HepG2 (cell line): Measurements from ENCODE around the gene SLC16A3. TPM values are rescaled to one million over a fixed set of nuclear protein-coding genes. Genes with fewer than 3 reads are reported as not detected.

ENCODE experiments used
- AGO1 ChIP-seq: fragments of 200-400 bp; formaldehyde crosslinking; IDR thresholded peaks from 2 replicates; pipeline ENCODE4 v1.6.1; 2017; ENCODE audit warnings: mild to moderate bottlenecking, low read depth, low read length, moderate library complexity; ENCODE audit not compliant: poor library complexity, severe bottlenecking
- CBX1 ChIP-seq: IDR thresholded peaks from one replicate; pipeline ENCODE4 v1.6.1; 2016; ENCODE audit warnings: antibody characterized with exemption, low read depth
- CENPX ChIP-seq: sonication (generic); formaldehyde crosslinking; IDR thresholded peaks from 2 replicates; pipeline ENCODE4 v1.9.0; 2021; ENCODE audit warnings: mild to moderate bottlenecking, missing genetic modification reagents, moderate library complexity
- CREB1 ChIP-seq, 2 experiments: fragments of 450-650 bp in 1 of 2; IDR thresholded peaks; 2 replicates each; pipeline ENCODE4 v1.6.1; 2016 to 2017; ENCODE audit warnings: control low read depth in 1 of 2, mild to moderate bottlenecking in 1 of 2, missing compliant biosample characterization in 1 of 2, missing genetic modification characterization in 1 of 2
- GPN1 ChIP-seq: sonication (generic); formaldehyde crosslinking; IDR thresholded peaks from 2 replicates; pipeline ENCODE4 v1.5.1; 2020; ENCODE audit warnings: missing genetic modification reagents, borderline replicate concordance
- GZF1 ChIP-seq: sonication (generic); formaldehyde crosslinking; IDR thresholded peaks from 2 replicates; pipeline ENCODE4 v1.5.1; 2020; ENCODE audit warnings: mild to moderate bottlenecking, missing genetic modification reagents
- HDAC2 ChIP-seq: sonication (generic); formaldehyde crosslinking; IDR thresholded peaks from 2 replicates; pipeline ENCODE4 v1.4.0; 2020; ENCODE audit warnings: missing genetic modification reagents
- HDAC6 ChIP-seq: fragments of 200-600 bp; sonication (generic); IDR thresholded peaks from 2 replicates; pipeline ENCODE4 v1.7.0; 2017; ENCODE audit warnings: mild to moderate bottlenecking, antibody characterized with exemption, low read length, low read depth
- NCOA1 ChIP-seq: sonication (generic); formaldehyde crosslinking; IDR thresholded peaks from 2 replicates; pipeline ENCODE4 v1.9.0; 2021; ENCODE audit warnings: missing genetic modification reagents
- SMAD1 ChIP-seq: sonication (generic); formaldehyde crosslinking; IDR thresholded peaks from 2 replicates; pipeline ENCODE4 v1.4.0; 2020; ENCODE audit warnings: missing genetic modification reagents, low read depth, mild to moderate bottlenecking, borderline replicate concordance
- SSRP1 ChIP-seq: IDR thresholded peaks from 2 replicates; pipeline ENCODE4 v1.6.1; 2016; ENCODE audit warnings: control low read depth
- TAF15 ChIP-seq: fragments of 200-400 bp; formaldehyde crosslinking; IDR thresholded peaks from one replicate; pipeline ENCODE4 v1.6.1; 2018; ENCODE audit warnings: mild to moderate bottlenecking, low read depth, low read length; ENCODE audit not compliant: poor library complexity, severe bottlenecking
- TEAD2 ChIP-seq: sonication (generic); formaldehyde crosslinking; IDR thresholded peaks from 2 replicates; pipeline ENCODE4 v1.9.0; 2021; ENCODE audit warnings: missing genetic modification reagents
- TEAD3 ChIP-seq: optimal IDR thresholded peaks from 2 replicates; pipeline ENCODE3; 2016; ENCODE audit warnings: borderline replicate concordance
- TOPORS ChIP-seq: sonication (generic); formaldehyde crosslinking; IDR thresholded peaks from 2 replicates; pipeline ENCODE4 v1.8.0; 2023; ENCODE audit warnings: mild to moderate bottlenecking, missing genetic modification reagents
- ZFP37 ChIP-seq: sonication (generic); formaldehyde crosslinking; IDR thresholded peaks from 2 replicates; pipeline ENCODE4 v1.4.0; 2020; ENCODE audit warnings: missing genetic modification reagents, borderline replicate concordance
- ZMYM3 ChIP-seq: sonication (generic); formaldehyde crosslinking; IDR thresholded peaks from 2 replicates; pipeline ENCODE4 v1.5.1; 2020; ENCODE audit warnings: mild to moderate bottlenecking, missing genetic modification reagents
- ZNF160 ChIP-seq: sonication (generic); formaldehyde crosslinking; IDR thresholded peaks from 2 replicates; pipeline ENCODE4 v1.8.0; 2022; ENCODE audit warnings: mild to moderate bottlenecking, inconsistent platforms, missing genetic modification reagents
- ZNF460 ChIP-seq: sonication (generic); formaldehyde crosslinking; IDR thresholded peaks from 2 replicates; pipeline ENCODE4 v1.5.1; 2020; ENCODE audit warnings: missing genetic modification reagents, mild to moderate bottlenecking, borderline replicate concordance
- ZNF782 ChIP-seq: sonication (generic); formaldehyde crosslinking; IDR thresholded peaks from 2 replicates; pipeline ENCODE4 v1.4.0; 2020; ENCODE audit warnings: missing genetic modification reagents, mild to moderate bottlenecking, borderline replicate concordance
- polyA plus RNA-seq, 8 experiments: library from polyadenylated mRNA; depleted of rRNA in 3 of 8; stranded (reverse) in 7 of 8; unstranded in 1 of 8; fragments of >200 nt; fragmentation: Illumina TruSeq in 4 of 8; extraction: Trizol in 4 of 8; gene quantifications; 2 replicates each; pipeline versions ENCODE4 v1.2.1 to v1.2.3, GENCODE V29; 2011 to 2016; ENCODE audit warnings: low read depth in 4 of 8, missing spikeins in 1 of 8, mixed read lengths in 1 of 8; ENCODE audit not compliant: insufficient read depth in 1 of 8
- total RNA-seq, 5 experiments: library from RNA; depleted of rRNA; stranded (reverse); fragments of >200 nt; fragmentation: Illumina TruSeq; extraction: Trizol; gene quantifications; 2 replicates each; pipeline ENCODE4 v1.2.3, GENCODE V29; 2016; ENCODE audit warnings: low read depth in 1 of 5
- TF ChIP-seq, protein P1 (sequence below): IDR thresholded peaks from 2 replicates; pipeline ENCODE4 v1.6.1; 2016; ENCODE audit warnings: control low read depth

SLC16A3 gene
- total and polyA plus RNA-seq, 2 of the 13 experiments (the other 11 are each of a cell fraction or from before 2014, with no cell fraction given), result 242 to 349 TPM

DNA sequence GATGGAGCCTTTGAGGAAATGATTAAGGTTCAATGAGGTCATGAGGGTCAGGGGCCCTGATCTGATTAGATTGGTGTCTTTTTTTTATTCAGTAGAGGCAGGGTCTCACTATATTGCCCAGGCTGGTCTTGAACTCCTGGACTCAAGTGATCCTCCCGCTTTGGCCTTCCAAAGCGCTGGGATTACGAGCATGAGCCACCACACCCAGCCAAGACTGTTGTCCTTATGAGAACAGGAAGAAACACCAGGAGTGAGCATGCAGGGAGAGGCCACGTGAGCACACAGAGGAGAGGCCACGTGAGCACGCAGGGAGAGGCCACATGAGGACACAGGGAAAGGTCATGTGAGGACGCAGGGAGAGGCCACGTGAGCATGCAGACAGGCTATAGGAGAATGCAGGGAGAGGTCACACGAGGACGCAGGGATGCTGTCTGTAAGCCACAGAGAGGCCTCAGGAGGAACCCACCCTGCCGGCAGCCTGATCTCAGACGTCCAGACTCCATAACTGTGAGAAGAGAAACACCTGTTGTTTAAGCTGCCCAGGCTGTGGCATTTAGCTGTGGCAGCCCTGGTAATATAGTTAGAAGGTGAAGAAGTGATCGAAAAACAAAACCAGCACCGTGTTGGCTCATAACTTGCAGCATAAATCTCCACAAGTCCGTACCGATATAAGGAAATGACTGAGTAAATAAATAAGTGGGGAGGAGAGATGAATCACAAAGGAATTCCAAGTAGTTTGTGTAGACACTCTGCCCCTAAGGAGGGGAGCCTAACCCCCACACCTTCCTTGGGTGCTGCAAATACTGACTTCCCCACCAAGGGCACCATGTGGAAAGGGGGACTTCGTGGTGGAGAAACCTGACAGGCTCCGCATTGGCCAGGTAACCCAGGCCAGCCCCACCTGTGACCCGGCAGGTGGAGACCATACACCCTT is 59.3 kb downstream of the SLC16A3 start (continued):
- TF ChIP-seq NCOA1 (CRISPR knock-in tag) (peak; percentile 100), TOPORS (CRISPR knock-in tag) (no peak), TAF15 (no peak), ZNF782 (CRISPR knock-in tag) (no peak; the same call in 1 of the 2 replicates), ZNF160 (peak; percentile 89; the same call in 1 of the 2 replicates), AGO1 (no peak), TEAD2 (CRISPR knock-in tag) (no peak), SSRP1 (CRISPR knock-in tag) (peak; percentile 96), CREB1 (IDR thresholded peaks at IDR 0.05) (peak; percentile 67; the same call in 1 of the 2 replicates), CREB1 (CRISPR knock-in tag; IDR thresholded peaks at IDR 0.05) (no peak), HDAC2 (CRISPR knock-in tag) (peak; percentile 96), ZMYM3 (CRISPR knock-in tag) (peak; percentile 97), GZF1 (CRISPR knock-in tag) (no peak), ZFP37 (CRISPR knock-in tag) (peak; percentile 71; the same call in 1 of the 2 replicates), SMAD1 (CRISPR knock-in tag) (peak; percentile 95; the same call in 1 of the 2 replicates), ZNF460 (CRISPR knock-in tag) (peak; percentile 43; the same call in 1 of the 2 replicates), GPN1 (CRISPR knock-in tag) (no peak), CENPX (CRISPR knock-in tag) (no peak), CBX1 (peak; percentile 56), TEAD3 (CRISPR knock-in tag) (peak; percentile 95), HDAC6 (no peak)
- TF ChIP-seq, protein P1, sequence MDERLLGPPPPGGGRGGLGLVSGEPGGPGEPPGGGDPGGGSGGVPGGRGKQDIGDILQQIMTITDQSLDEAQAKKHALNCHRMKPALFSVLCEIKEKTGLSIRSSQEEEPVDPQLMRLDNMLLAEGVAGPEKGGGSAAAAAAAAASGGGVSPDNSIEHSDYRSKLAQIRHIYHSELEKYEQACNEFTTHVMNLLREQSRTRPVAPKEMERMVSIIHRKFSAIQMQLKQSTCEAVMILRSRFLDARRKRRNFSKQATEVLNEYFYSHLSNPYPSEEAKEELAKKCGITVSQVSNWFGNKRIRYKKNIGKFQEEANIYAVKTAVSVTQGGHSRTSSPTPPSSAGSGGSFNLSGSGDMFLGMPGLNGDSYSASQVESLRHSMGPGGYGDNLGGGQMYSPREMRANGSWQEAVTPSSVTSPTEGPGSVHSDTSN (CRISPR knock-in tag), result no peak
